WTC11 (cell line): ENCODE data around the gene ABCG8.

ENCODE experiments used
- CREM ChIP-seq: sonication (generic); formaldehyde crosslinking; IDR thresholded peaks from 2 replicates; pipeline ENCODE4 v1.8.1; 2022; ENCODE audit warnings: mild to moderate bottlenecking, missing genetic modification reagents, moderate library complexity
- CTCF ChIP-seq: fragments of 200-600 bp; IDR thresholded peaks from 2 replicates; pipeline ENCODE4 v1.8.0; 2022; ENCODE audit warnings: antibody characterized with exemption
- ELF4 ChIP-seq: sonication (generic); formaldehyde crosslinking; IDR thresholded peaks from 2 replicates; pipeline ENCODE4 v1.8.1; 2022; ENCODE audit warnings: low read depth, mild to moderate bottlenecking, moderate library complexity, missing genetic modification reagents
- JUN ChIP-seq: sonication (generic); formaldehyde crosslinking; IDR thresholded peaks from 2 replicates; pipeline ENCODE4 v1.8.0; 2023; ENCODE audit warnings: mild to moderate bottlenecking, missing genetic modification reagents
- NFATC4 ChIP-seq: fragments of 250-450 bp; sonication (Bioruptor Pico); IDR thresholded peaks from 2 replicates; pipeline ENCODE4 v1.9.0; 2021; ENCODE audit warnings: mild to moderate bottlenecking
- NFYB ChIP-seq: sonication (generic); formaldehyde crosslinking; conservative IDR thresholded peaks from 2 replicates; pipeline ENCODE4 v1.8.0; 2022; ENCODE audit warnings: low read depth, missing genetic modification reagents
- NR2C2 ChIP-seq: sonication (generic); formaldehyde crosslinking; IDR thresholded peaks from 2 replicates; pipeline ENCODE4 v1.8.0; 2022; ENCODE audit warnings: mild to moderate bottlenecking, missing genetic modification reagents
- ZBTB21 ChIP-seq: sonication (generic); formaldehyde crosslinking; IDR thresholded peaks from 2 replicates; pipeline ENCODE4 v1.8.1; 2023; ENCODE audit warnings: mild to moderate bottlenecking, missing genetic modification reagents, borderline replicate concordance
- TF ChIP-seq, protein P1 (sequence below): sonication (generic); formaldehyde crosslinking; IDR thresholded peaks from 2 replicates; pipeline ENCODE4 v1.8.0; 2022; ENCODE audit warnings: mild to moderate bottlenecking, missing genetic modification reagents
- TF ChIP-seq, protein P2 (sequence below): sonication (generic); formaldehyde crosslinking; IDR thresholded peaks from 2 replicates; pipeline ENCODE4 v1.8.1; 2022; ENCODE audit warnings: mild to moderate bottlenecking, moderate library complexity, missing genetic modification reagents
- TF ChIP-seq, protein P3 (sequence below): fragments of 250-450 bp; sonication (Bioruptor Pico); IDR thresholded peaks from 2 replicates; pipeline ENCODE4 v1.9.0; 2021; ENCODE audit warnings: mild to moderate bottlenecking
- TF ChIP-seq, protein P4 (sequence below): sonication (generic); formaldehyde crosslinking; IDR thresholded peaks from 2 replicates; pipeline ENCODE4 v1.8.0; 2022; ENCODE audit warnings: mild to moderate bottlenecking, missing genetic modification reagents
- TF ChIP-seq, protein P5 (sequence below): sonication (generic); formaldehyde crosslinking; IDR thresholded peaks from 2 replicates; pipeline ENCODE4 v1.8.0; 2022; ENCODE audit warnings: mild to moderate bottlenecking, missing genetic modification reagents

DNA sequence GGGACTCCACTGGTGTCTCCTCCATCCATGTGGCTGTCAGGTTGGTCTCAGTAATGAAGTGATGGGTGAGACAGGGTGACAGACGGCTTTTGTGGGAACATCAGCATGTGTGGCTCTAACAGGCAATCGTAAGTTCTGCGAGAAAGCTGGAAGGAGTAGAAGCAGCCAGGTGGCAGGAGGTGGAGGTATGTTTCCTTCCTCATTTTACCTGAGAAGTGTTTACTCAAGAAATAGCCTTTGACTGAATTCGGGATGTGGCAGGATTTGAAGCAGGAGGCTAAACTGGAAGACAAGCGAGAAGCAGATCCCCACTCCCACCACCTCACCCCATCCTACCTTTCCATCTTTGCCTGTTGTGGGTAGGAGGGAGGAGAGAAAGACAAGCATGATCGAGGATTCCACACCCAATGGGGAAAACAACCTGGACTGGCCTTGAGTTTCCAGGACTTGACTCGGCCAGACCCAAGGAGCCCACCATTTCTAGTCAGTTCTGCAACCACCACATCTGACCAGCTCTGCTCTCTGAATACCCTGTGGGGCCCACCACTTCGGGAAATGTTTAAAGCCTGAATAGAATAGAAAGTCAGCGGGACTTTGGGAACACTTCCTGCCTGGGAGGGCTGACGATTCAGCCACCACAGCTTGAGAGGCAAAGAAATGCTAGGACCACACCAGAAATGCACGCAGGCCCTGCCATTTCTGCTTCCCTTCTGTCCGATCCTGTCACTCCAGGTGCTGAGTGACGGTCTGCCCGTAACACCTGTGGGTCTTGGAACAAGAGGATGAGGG lies 1.2 kb downstream of the ABCG8 start:
- TF ChIP-seq NFYB (no peak), NFATC4 (no peak), CTCF (no peak), ZBTB21 (CRISPR knock-in tag) (no peak), ELF4 (CRISPR knock-in tag) (no peak), NR2C2 (CRISPR knock-in tag) (no peak), CREM (no peak), JUN (CRISPR knock-in tag) (no peak)
- TF ChIP-seq, protein P1, sequence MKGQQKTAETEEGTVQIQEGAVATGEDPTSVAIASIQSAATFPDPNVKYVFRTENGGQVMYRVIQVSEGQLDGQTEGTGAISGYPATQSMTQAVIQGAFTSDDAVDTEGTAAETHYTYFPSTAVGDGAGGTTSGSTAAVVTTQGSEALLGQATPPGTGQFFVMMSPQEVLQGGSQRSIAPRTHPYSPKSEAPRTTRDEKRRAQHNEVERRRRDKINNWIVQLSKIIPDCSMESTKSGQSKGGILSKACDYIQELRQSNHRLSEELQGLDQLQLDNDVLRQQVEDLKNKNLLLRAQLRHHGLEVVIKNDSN (CRISPR knock-in tag), result no peak
- TF ChIP-seq, protein P2, sequence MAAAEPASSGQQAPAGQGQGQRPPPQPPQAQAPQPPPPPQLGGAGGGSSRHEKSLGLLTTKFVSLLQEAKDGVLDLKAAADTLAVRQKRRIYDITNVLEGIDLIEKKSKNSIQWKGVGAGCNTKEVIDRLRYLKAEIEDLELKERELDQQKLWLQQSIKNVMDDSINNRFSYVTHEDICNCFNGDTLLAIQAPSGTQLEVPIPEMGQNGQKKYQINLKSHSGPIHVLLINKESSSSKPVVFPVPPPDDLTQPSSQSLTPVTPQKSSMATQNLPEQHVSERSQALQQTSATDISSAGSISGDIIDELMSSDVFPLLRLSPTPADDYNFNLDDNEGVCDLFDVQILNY, result no peak
- TF ChIP-seq, protein P3, sequence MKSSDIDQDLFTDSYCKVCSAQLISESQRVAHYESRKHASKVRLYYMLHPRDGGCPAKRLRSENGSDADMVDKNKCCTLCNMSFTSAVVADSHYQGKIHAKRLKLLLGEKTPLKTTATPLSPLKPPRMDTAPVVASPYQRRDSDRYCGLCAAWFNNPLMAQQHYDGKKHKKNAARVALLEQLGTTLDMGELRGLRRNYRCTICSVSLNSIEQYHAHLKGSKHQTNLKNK (CRISPR knock-in tag), result no peak
- TF ChIP-seq, protein P4, sequence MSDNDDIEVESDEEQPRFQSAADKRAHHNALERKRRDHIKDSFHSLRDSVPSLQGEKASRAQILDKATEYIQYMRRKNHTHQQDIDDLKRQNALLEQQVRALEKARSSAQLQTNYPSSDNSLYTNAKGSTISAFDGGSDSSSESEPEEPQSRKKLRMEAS (CRISPR knock-in tag), result no peak
- TF ChIP-seq, protein P5, sequence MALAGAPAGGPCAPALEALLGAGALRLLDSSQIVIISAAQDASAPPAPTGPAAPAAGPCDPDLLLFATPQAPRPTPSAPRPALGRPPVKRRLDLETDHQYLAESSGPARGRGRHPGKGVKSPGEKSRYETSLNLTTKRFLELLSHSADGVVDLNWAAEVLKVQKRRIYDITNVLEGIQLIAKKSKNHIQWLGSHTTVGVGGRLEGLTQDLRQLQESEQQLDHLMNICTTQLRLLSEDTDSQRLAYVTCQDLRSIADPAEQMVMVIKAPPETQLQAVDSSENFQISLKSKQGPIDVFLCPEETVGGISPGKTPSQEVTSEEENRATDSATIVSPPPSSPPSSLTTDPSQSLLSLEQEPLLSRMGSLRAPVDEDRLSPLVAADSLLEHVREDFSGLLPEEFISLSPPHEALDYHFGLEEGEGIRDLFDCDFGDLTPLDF (CRISPR knock-in tag), result no peak
